Fibroblast of lung (primary cell): ENCODE results near the gene NRG2. TPM values are rescaled to one million over a fixed set of nuclear protein-coding genes. Genes with fewer than 3 reads are reported as not detected.

Experiments used
- DNase-seq, 2 donors: peaks; one replicate each; pipeline versions ENCODE4 v3.0.0 to v3.0.0-alpha.2; 2010; ENCODE audit warnings: low read depth in 2 of 2
- H2AFZ ChIP-seq: 2 replicates; pipeline ENCODE4 v1.5.1; 2012; ENCODE audit warnings: low read length, control low read depth, inconsistent platforms
- H3K27ac ChIP-seq: 2 replicates; pipeline ENCODE4 v1.5.1; 2011; ENCODE audit warnings: low read length, control low read depth; ENCODE audit not compliant: insufficient read depth
- H3K27me3 ChIP-seq: 2 replicates; pipeline ENCODE4 v1.5.1; 2011; ENCODE audit warnings: mild to moderate bottlenecking, low read length; ENCODE audit not compliant: control insufficient read depth, insufficient read depth
- H3K36me3 ChIP-seq: 2 replicates; pipeline ENCODE4 v1.5.1; 2011; ENCODE audit warnings: low read length; ENCODE audit not compliant: control insufficient read depth, insufficient read depth
- H3K4me1 ChIP-seq: 2 replicates; pipeline ENCODE4 v1.5.1; 2011; ENCODE audit warnings: low read length; ENCODE audit not compliant: control insufficient read depth, insufficient read depth; ENCODE audit errors: extremely low read depth
- H3K4me2 ChIP-seq: 2 replicates; pipeline ENCODE4 v1.5.1; 2011; ENCODE audit warnings: low read length, control low read depth; ENCODE audit not compliant: insufficient read depth; ENCODE audit errors: extremely low read depth
- H3K4me3 ChIP-seq, 4 experiments: fragments of 200-600 bp in 1 of 4; sonication (generic) in 1 of 4; replicated peaks in 1 of 4; 2 replicates each; pipeline ENCODE4 v1.5.1; 2011 to 2016; ENCODE audit warnings: low read length in 4 of 4, low read depth in 3 of 4, mild to moderate bottlenecking in 3 of 4, control low read depth in 2 of 4, inconsistent platforms in 1 of 4, mixed read lengths in 1 of 4; ENCODE audit not compliant: insufficient read depth in 1 of 4; ENCODE audit errors: control extremely low read depth in 1 of 4
- H3K79me2 ChIP-seq: 2 replicates; pipeline ENCODE4 v1.5.1; 2012; ENCODE audit warnings: mild to moderate bottlenecking, low read length, inconsistent platforms; ENCODE audit not compliant: control insufficient read depth, insufficient read depth
- H3K9ac ChIP-seq: 2 replicates; pipeline ENCODE4 v1.5.1; 2011; ENCODE audit warnings: mild to moderate bottlenecking, low read length, control low read depth; ENCODE audit not compliant: insufficient read depth
- H3K9me3 ChIP-seq: 2 replicates; pipeline ENCODE4 v1.5.1; 2012; ENCODE audit warnings: low read depth, low read length; ENCODE audit not compliant: control insufficient read depth, insufficient read depth
- H4K20me1 ChIP-seq: 2 replicates; pipeline ENCODE4 v1.5.1; 2011; ENCODE audit warnings: low read length; ENCODE audit not compliant: control insufficient read depth, insufficient read depth; ENCODE audit errors: extremely low read depth
- EZH2 ChIP-seq: IDR thresholded peaks from 2 replicates; pipeline ENCODE4 v1.5.1; 2012; ENCODE audit warnings: low read length, control low read depth, mild to moderate bottlenecking; ENCODE audit errors: missing control alignments
- polyA plus RNA-seq, 2 donors: library from polyadenylated mRNA; depleted of rRNA in 1 of 2; stranded (reverse) in 1 of 2; unstranded in 1 of 2; fragments of >200 nt; gene quantifications; 2 replicates each; pipeline ENCODE4 v1.2.1, GENCODE V29; 2011 to 2012; ENCODE audit warnings: missing spikeins in 1 of 2
- total RNA-seq: library from RNA; depleted of rRNA; stranded (reverse); fragments of >200 nt; gene quantifications from 2 replicates; pipeline ENCODE4 v1.2.1, GENCODE V29; 2014
- TF ChIP-seq, protein P1 (sequence below), 2 donors: IDR thresholded peaks in 1 of 2; conservative IDR thresholded peaks in 1 of 2; 1 replicate in 1 of 2; 2 replicates in 1 of 2; pipeline ENCODE4 v1.5.1; 2011 to 2012; ENCODE audit warnings: low read length in 2 of 2, control low read depth in 1 of 2, inconsistent platforms in 1 of 2, low read depth in 1 of 2, mild to moderate bottlenecking in 1 of 2

Gene NRG2
- total and polyA plus RNA-seq, 2 donors (not counting 1 experiment from before 2014, with no cell fraction given), result 0.28 to 1.3 TPM

DNA sequence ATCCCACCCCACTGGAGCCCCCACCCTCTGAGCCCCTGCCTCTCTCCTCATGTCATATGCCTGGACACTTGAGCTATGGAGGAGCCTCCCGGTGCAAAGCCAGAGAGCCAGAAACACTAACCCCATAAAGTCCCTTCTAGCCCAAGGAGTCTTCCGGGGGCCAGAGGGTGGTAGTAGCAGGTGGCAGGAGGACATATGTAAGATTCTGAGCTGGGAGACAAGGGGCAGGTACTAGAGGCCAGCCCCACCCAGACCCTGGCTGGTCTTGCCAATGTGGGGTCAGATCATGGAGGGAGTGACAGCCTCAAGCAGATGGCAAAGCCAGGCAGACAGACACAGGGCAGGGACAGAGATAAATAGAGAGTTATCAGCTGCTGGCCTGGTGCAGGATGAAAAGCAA lies 184.1 kb downstream of the NRG2 start:
- no peak for DNase-seq
- H3K27me3 ChIP-seq, result no peaks in the 10 kb centered on the region
- no peaks in the 10 kb centered on the region for H4K20me1 ChIP-seq
- H3K9ac ChIP-seq, result no peak overlapping the region
- no peak overlapping the region for H3K27ac ChIP-seq
- H3K4me2 ChIP-seq, result no peak overlapping the region
- no peaks in the 10 kb centered on the region for H3K36me3 ChIP-seq
- H2AFZ ChIP-seq, result no peak overlapping the region
- H3K4me3 ChIP-seq, result no peak overlapping the region
- H3K4me1 ChIP-seq, result no peaks in the 10 kb centered on the region
- TF ChIP-seq, protein P1, sequence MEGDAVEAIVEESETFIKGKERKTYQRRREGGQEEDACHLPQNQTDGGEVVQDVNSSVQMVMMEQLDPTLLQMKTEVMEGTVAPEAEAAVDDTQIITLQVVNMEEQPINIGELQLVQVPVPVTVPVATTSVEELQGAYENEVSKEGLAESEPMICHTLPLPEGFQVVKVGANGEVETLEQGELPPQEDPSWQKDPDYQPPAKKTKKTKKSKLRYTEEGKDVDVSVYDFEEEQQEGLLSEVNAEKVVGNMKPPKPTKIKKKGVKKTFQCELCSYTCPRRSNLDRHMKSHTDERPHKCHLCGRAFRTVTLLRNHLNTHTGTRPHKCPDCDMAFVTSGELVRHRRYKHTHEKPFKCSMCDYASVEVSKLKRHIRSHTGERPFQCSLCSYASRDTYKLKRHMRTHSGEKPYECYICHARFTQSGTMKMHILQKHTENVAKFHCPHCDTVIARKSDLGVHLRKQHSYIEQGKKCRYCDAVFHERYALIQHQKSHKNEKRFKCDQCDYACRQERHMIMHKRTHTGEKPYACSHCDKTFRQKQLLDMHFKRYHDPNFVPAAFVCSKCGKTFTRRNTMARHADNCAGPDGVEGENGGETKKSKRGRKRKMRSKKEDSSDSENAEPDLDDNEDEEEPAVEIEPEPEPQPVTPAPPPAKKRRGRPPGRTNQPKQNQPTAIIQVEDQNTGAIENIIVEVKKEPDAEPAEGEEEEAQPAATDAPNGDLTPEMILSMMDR (conservative IDR thresholded peaks at IDR 0.05 in 1 of 2, IDR thresholded peaks at IDR 0.05 in 1 of 2; ENCODE audit: low read depth in 1 of 2, low read length in 2 of 2), result no peak
- TF ChIP-seq EZH2, result no peak
- H3K9me3 ChIP-seq, result no peaks in the 10 kb centered on the region
- no peaks in the 10 kb centered on the region for H3K79me2 ChIP-seq

DNA sequence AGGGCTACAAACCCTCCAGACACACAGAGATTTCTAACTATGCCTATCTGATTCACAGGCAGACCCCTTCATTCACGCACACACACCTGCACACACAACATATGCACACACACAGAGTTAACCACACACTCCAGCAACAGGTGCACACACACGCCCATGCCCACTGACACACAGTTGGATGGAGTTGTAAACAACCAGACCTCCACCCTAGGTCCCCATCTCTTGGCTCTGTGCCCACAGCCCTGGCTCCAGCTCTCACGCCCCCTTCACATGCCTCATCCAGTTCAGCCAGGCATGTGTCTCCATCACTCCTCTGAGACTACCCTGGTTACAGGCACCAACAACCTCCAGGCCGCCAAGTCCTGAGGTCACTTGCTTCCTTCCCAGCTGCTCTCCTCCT lies 186.4 kb downstream of the NRG2 start:
- Histone ChIP-seq H3K27ac (no peak overlapping the region), H2AFZ (no peak overlapping the region), H3K79me2 (no peaks in the 10 kb centered on the region), H4K20me1 (no peaks in the 10 kb centered on the region), H3K9me3 (no peaks in the 10 kb centered on the region), H3K4me2 (no peak overlapping the region), H3K36me3 (no peaks in the 10 kb centered on the region), H3K4me1 (no peaks in the 10 kb centered on the region), H3K9ac (no peak overlapping the region), H3K27me3 (no peaks in the 10 kb centered on the region), H3K4me3 (no peak overlapping the region)
- DNase-seq, result no peak
- no peak for TF ChIP-seq EZH2
- TF ChIP-seq, protein P1 (conservative IDR thresholded peaks at IDR 0.05 in 1 of 2, IDR thresholded peaks at IDR 0.05 in 1 of 2; ENCODE audit: low read depth in 1 of 2, low read length in 2 of 2), result no peak

DNA sequence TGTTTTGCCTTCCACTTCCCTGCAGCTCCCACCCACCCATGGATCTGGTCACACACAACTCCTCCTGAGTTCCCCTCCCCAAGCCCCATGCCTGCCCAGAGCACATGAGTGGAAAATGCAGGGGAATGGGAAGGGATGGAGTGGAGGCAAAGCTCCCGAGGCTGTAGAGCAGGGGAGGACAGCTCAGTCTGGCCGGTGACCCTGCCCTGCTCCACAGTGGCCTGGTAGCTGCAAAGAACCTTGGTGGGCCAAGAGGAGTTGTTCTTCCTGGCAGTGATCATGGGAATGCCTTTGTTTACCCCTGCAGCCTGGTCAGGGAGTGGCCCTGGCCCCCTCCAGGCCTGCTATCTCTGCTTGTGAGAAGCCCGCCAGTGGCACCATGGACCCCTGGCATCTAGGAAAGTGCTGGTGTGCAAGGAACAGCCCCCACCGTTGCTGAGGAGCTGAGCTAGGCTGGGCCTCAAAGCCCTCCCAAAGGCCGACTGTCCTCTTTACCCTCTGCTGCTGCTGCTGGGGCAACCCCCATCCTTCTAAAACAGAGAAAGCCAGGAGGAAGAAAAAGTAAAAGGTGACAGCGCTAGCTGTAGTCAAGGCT lies 187.1 kb downstream of the NRG2 start:
- no peaks in the 10 kb centered on the region for H3K79me2 ChIP-seq
- TF ChIP-seq, protein P1 (conservative IDR thresholded peaks at IDR 0.05 in 1 of 2, IDR thresholded peaks at IDR 0.05 in 1 of 2; ENCODE audit: low read depth in 1 of 2, low read length in 2 of 2), result no peak
- no peak for TF ChIP-seq EZH2
- no peak overlapping the region for H3K27ac ChIP-seq
- DNase-seq, result no peak
- no peak overlapping the region for H3K4me3 ChIP-seq
- H4K20me1 ChIP-seq, result no peaks in the 10 kb centered on the region
- no peaks in the 10 kb centered on the region for H3K27me3 ChIP-seq
- no peak overlapping the region for H2AFZ ChIP-seq
- H3K9me3 ChIP-seq, result no peaks in the 10 kb centered on the region
- H3K36me3 ChIP-seq, result no peaks in the 10 kb centered on the region
- H3K4me1 ChIP-seq, result no peaks in the 10 kb centered on the region
- H3K4me2 ChIP-seq, result no peak overlapping the region
- no peak overlapping the region for H3K9ac ChIP-seq
